ENCODE results near the gene CBFB.

Gene CBFB
- long read RNA-seq, transcript CBFB-201 (6 exons, 3,136 nt), result major isoform, 14 of 33 reads
- long read RNA-seq, partial matches to known transcripts, result 3 of 33 reads
- long read RNA-seq, other reads (novel, unspliced or antisense), result 12 of 33 reads

DNA sequence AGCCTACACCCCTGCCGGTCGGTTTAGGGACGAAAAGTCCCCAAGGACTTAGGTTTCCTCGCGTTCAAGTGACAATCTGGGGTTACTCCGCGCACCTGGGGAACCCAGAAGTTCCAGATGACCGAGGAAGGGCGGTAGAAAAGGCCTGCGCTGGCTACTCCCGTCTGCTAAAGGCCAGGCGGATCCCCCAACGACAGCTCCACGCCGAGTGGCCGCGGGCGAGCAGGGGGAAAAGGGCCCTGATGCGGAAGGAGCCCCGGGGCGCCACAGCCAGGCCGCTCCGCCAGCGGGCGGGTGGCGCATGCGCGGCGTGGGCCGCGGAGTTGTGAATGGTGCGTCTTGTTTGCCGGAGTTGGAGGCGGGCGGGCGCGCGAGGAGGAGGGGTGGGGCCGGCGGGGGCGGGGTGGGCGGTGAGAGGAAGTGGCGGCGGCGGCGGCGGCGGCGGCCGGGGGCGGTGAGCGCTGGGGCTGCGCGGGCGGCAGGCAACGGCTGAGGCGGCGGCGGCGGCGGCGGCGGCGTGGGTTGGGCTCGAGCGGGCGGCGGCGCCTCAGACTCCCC, at the start of gene CBFB:
TSS of gene CBFB (plus strand) at position 454 of the 558 bp plus-strand sequence. CDS start 259 bp downstream, outside the sequence.
- TF ChIP-seq SPI1 (IDR thresholded peaks at IDR 0.05; ENCODE audit: borderline replicate concordance, low read depth) (0 out of 2 replicates have a peak, but pooled peaks have one; percentile 5), GABPA (IDR thresholded peaks at IDR 0.05; ENCODE audit: low read depth) (no peak; the same call in 1 of the 2 replicates), POLR2AphosphoS5 (IDR thresholded peaks at IDR 0.05; ENCODE audit: low read depth) (peak; percentile 95)
- TF ChIP-seq, protein P1, sequence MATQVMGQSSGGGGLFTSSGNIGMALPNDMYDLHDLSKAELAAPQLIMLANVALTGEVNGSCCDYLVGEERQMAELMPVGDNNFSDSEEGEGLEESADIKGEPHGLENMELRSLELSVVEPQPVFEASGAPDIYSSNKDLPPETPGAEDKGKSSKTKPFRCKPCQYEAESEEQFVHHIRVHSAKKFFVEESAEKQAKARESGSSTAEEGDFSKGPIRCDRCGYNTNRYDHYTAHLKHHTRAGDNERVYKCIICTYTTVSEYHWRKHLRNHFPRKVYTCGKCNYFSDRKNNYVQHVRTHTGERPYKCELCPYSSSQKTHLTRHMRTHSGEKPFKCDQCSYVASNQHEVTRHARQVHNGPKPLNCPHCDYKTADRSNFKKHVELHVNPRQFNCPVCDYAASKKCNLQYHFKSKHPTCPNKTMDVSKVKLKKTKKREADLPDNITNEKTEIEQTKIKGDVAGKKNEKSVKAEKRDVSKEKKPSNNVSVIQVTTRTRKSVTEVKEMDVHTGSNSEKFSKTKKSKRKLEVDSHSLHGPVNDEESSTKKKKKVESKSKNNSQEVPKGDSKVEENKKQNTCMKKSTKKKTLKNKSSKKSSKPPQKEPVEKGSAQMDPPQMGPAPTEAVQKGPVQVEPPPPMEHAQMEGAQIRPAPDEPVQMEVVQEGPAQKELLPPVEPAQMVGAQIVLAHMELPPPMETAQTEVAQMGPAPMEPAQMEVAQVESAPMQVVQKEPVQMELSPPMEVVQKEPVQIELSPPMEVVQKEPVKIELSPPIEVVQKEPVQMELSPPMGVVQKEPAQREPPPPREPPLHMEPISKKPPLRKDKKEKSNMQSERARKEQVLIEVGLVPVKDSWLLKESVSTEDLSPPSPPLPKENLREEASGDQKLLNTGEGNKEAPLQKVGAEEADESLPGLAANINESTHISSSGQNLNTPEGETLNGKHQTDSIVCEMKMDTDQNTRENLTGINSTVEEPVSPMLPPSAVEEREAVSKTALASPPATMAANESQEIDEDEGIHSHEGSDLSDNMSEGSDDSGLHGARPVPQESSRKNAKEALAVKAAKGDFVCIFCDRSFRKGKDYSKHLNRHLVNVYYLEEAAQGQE (IDR thresholded peaks at IDR 0.05; ENCODE audit: insufficient replicate concordance, low read depth), result peak; percentile 70
- TF ChIP-seq, protein P2, sequence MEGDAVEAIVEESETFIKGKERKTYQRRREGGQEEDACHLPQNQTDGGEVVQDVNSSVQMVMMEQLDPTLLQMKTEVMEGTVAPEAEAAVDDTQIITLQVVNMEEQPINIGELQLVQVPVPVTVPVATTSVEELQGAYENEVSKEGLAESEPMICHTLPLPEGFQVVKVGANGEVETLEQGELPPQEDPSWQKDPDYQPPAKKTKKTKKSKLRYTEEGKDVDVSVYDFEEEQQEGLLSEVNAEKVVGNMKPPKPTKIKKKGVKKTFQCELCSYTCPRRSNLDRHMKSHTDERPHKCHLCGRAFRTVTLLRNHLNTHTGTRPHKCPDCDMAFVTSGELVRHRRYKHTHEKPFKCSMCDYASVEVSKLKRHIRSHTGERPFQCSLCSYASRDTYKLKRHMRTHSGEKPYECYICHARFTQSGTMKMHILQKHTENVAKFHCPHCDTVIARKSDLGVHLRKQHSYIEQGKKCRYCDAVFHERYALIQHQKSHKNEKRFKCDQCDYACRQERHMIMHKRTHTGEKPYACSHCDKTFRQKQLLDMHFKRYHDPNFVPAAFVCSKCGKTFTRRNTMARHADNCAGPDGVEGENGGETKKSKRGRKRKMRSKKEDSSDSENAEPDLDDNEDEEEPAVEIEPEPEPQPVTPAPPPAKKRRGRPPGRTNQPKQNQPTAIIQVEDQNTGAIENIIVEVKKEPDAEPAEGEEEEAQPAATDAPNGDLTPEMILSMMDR (IDR thresholded peaks at IDR 0.05; ENCODE audit: insufficient read depth, low read length), result no peak
- Histone ChIP-seq H3K27me3 (ENCODE audit: insufficient read depth, poor library complexity, severe bottlenecking) (no peaks in the 10 kb centered on the region), H3K4me3 (replicated peaks; ENCODE audit: insufficient read depth, low read length) (peak within 1 kb of the TSS; percentile 71), H3K27ac (replicated peaks) (peak within 1 kb of the TSS; percentile 95)
- peak; percentile 86 to 94 for DNase-seq (ENCODE audit: low read depth in 1 of 2, low spot score in 1 of 2)

DNA sequence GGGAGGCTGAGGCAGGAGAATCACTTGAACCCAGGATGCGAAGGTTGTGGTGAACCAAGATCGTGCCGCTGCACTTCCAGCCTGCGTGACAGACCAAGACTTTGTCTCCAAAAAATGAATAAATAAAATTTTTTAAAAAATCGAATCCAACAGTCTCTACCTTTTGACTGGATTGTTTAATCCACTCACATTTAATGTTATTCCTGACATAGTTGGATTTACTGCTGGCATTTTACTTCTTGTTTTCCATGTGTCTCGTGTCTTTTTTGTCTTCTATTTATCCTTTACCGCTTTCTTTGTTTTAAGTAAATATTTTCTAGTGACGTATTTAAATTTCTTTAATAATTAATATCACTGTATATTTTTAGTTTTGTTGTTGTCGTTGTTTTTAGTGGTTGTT, 45.9 kb upstream of the CBFB start:
- Histone ChIP-seq H3K27ac (replicated peaks) (no peak overlapping the region), H3K4me3 (replicated peaks; ENCODE audit: insufficient read depth, low read length) (no peak overlapping the region), H3K27me3 (ENCODE audit: insufficient read depth, poor library complexity, severe bottlenecking) (no peaks in the 10 kb centered on the region)
- no peak for TF ChIP-seq POLR2AphosphoS5 (IDR thresholded peaks at IDR 0.05; ENCODE audit: low read depth)
- TF ChIP-seq, protein P1 (IDR thresholded peaks at IDR 0.05; ENCODE audit: insufficient replicate concordance, low read depth), result no peak
- TF ChIP-seq SPI1 (IDR thresholded peaks at IDR 0.05; ENCODE audit: borderline replicate concordance, low read depth), result no peak
- TF ChIP-seq, protein P2 (IDR thresholded peaks at IDR 0.05; ENCODE audit: insufficient read depth, low read length), result no peak
- TF ChIP-seq GABPA (IDR thresholded peaks at IDR 0.05; ENCODE audit: low read depth), result no peak
- DNase-seq (ENCODE audit: low read depth in 1 of 2, low spot score in 1 of 2), result no peak

DNA sequence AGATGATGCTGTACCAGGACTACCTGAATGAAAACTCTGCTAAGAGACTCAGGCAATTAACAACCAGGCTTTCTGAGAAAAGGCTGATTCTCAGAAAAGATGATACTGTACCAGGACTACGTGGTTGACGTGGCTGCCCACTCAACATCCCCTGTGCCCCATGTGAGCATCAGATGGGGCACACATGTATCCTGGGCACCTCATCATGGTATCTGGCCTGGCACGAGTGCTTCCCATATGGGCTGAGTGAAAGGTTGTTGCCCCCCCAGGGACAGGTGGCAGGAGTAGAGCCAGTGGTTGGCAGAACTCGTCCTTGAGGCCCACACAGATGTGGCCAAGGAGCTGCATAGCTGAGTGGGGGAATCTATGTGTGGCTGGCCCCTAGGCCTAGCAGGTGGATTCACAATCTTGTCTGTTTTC, 44.0 kb upstream of the CBFB start:
- DNase-seq (ENCODE audit: low read depth in 1 of 2, low spot score in 1 of 2), result no peak
- Histone ChIP-seq H3K27me3 (ENCODE audit: insufficient read depth, poor library complexity, severe bottlenecking) (no peaks in the 10 kb centered on the region), H3K4me3 (replicated peaks; ENCODE audit: insufficient read depth, low read length) (no peak overlapping the region)

More for the DNA sequence above, 44.0 kb upstream of the CBFB start:
- H3K27ac ChIP-seq (replicated peaks), result no peak overlapping the region
- TF ChIP-seq GABPA (IDR thresholded peaks at IDR 0.05; ENCODE audit: low read depth), result no peak
- TF ChIP-seq, protein P1 (IDR thresholded peaks at IDR 0.05; ENCODE audit: insufficient replicate concordance, low read depth), result no peak
- TF ChIP-seq, protein P2 (IDR thresholded peaks at IDR 0.05; ENCODE audit: insufficient read depth, low read length), result no peak
- TF ChIP-seq POLR2AphosphoS5 (IDR thresholded peaks at IDR 0.05; ENCODE audit: low read depth), result no peak
- no peak for TF ChIP-seq SPI1 (IDR thresholded peaks at IDR 0.05; ENCODE audit: borderline replicate concordance, low read depth)

All from HL-60 (cell line).